ENCODE results near the gene ADORA1.

ADORA1 gene

DNA sequence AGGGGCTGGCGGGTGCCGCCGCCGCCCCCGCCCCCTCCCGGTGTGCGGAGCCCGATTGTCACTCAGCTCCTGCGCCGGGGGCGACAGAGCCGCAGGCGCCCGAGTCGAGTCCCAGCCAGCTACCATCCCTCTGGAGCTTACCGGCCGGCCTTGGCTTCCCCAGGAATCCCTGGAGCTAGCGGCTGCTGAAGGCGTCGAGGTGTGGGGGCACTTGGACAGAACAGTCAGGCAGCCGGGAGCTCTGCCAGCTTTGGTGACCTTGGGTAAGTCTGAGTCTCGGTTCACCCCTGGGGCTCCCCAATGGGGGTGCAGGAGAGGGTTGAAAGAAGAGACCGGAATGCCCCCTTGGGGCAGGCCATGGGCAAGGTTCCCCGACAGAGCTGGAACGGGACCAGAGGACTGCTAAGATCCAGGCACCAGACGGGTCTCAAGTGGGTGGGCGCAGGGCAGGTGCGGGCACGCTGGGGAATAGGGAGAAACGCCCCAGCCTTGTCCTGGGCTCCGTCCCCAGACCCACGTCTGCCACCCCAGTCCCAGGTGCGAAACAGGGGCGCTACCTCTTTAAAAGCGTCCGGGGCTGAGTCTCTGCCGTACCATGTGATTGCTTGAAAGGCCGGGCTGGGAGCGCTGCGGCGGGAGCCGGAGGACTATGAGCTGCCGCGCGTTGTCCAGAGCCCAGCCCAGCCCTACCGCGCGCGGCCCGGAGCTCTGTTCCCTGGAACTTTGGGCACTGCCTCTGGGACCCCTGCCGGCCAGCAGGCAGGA, at the start of gene ADORA1:
Gene ADORA1, plus strand, starts transcription at position 61 of the 765 bp plus-strand sequence. CDS start 1,116 bp downstream, outside the sequence.
- Histone ChIP-seq H3K27ac (ENCODE audit: extremely low read depth, low read depth, low read length) (peak within 1 kb of the TSS; percentile 42; the same call in 1 of the 2 replicates), H3K4me3 (ENCODE audit: low read depth, low read length) (peak within 1 kb of the TSS; percentile 43), H3K4me1 (ENCODE audit: control insufficient read depth, insufficient read depth, low read length) (no peaks in the 10 kb centered on the region), H3K36me3 (ENCODE audit: control insufficient read depth in 2 of 2, insufficient read depth in 1 of 2, low read length in 2 of 2) (no peaks in the 10 kb centered on the region), H3K9me3 (ENCODE audit: control insufficient read depth, insufficient read depth, low read depth, low read length) (no peaks in the 10 kb centered on the region)
- CTCF ChIA-PET: interaction anchor here (0.5 to 9.1 kb wide), 15 partner anchors 10 to 630 kb away, joined by 3 to 70 read pairs (median 7); no protein-coding TSS in a partner anchor
- POLR2A ChIA-PET: interaction anchor here (0.6 to 1.8 kb wide), 8 partner anchors 9 to 177 kb away, joined by 3 to 13 read pairs (median 5); partner anchors contain the start of gene MYBPH
- TF ChIP-seq ZXDB (tag by site-specific recombination; IDR thresholded peaks at IDR 0.05) (0 out of 2 replicates have a peak, but pooled peaks have one; percentile 47), ZFHX2 (tag by site-specific recombination; conservative IDR thresholded peaks at IDR 0.05) (peak; percentile 66), IKZF3 (tag by site-specific recombination; IDR thresholded peaks at IDR 0.05) (peak; percentile 11; the same call in 1 of the 2 replicates), ZNF423 (tag by site-specific recombination; IDR thresholded peaks at IDR 0.05) (no peak), ZNF600 (tag by site-specific recombination; IDR thresholded peaks at IDR 0.05) (peak; percentile 85), ZNF426 (tag by site-specific recombination; IDR thresholded peaks at IDR 0.05) (no peak), BCL11A (tag by site-specific recombination; IDR thresholded peaks at IDR 0.05; ENCODE audit: low read depth) (no peak), KLF16 (tag by site-specific recombination; IDR thresholded peaks at IDR 0.05) (peak; percentile 58; the same call in 1 of the 2 replicates), ZBTB8A (tag by site-specific recombination; IDR thresholded peaks at IDR 0.05) (peak; percentile 57; the same call in 1 of the 2 replicates)
- TF ChIP-seq, protein P1, sequence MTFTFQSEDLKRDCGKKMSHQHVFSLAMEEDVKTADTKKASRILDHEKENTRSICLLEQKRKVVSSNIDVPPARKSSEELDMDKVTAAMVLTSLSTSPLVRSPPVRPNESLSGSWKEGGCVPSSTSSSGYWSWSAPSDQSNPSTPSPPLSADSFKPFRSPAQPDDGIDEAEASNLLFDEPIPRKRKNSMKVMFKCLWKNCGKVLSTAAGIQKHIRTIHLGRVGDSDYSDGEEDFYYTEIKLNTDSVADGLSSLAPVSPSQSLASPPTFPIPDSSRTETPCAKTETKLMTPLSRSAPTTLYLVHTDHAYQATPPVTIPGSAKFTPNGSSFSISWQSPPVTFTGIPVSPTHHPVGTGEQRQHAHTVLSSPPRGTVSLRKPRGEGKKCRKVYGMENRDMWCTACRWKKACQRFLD (tag by site-specific recombination; IDR thresholded peaks at IDR 0.05): no peak
- TF ChIP-seq, protein P2, sequence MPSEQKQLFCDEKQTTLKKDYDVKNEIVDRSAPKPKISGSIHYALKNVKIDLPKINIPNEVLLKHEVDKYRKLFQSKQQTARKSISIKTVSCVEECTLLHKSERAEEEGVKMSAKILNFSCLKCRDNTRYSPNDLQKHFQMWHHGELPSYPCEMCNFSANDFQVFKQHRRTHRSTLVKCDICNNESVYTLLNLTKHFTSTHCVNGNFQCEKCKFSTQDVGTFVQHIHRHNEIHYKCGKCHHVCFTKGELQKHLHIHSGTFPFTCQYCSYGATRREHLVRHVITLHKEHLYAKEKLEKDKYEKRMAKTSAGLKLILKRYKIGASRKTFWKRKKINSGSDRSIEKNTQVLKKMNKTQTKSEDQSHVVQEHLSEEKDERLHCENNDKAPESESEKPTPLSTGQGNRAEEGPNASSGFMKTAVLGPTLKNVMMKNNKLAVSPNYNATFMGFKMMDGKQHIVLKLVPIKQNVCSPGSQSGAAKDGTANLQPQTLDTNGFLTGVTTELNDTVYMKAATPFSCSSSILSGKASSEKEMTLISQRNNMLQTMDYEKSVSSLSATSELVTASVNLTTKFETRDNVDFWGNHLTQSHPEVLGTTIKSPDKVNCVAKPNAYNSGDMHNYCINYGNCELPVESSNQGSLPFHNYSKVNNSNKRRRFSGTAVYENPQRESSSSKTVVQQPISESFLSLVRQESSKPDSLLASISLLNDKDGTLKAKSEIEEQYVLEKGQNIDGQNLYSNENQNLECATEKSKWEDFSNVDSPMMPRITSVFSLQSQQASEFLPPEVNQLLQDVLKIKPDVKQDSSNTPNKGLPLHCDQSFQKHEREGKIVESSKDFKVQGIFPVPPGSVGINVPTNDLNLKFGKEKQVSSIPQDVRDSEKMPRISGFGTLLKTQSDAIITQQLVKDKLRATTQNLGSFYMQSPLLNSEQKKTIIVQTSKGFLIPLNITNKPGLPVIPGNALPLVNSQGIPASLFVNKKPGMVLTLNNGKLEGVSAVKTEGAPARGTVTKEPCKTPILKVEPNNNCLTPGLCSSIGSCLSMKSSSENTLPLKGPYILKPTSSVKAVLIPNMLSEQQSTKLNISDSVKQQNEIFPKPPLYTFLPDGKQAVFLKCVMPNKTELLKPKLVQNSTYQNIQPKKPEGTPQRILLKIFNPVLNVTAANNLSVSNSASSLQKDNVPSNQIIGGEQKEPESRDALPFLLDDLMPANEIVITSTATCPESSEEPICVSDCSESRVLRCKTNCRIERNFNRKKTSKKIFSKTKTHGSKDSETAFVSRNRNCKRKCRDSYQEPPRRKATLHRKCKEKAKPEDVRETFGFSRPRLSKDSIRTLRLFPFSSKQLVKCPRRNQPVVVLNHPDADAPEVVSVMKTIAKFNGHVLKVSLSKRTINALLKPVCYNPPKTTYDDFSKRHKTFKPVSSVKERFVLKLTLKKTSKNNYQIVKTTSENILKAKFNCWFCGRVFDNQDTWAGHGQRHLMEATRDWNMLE (tag by site-specific recombination; conservative IDR thresholded peaks at IDR 0.05; ENCODE audit: low read depth): no peak
- TF ChIP-seq, protein P3, sequence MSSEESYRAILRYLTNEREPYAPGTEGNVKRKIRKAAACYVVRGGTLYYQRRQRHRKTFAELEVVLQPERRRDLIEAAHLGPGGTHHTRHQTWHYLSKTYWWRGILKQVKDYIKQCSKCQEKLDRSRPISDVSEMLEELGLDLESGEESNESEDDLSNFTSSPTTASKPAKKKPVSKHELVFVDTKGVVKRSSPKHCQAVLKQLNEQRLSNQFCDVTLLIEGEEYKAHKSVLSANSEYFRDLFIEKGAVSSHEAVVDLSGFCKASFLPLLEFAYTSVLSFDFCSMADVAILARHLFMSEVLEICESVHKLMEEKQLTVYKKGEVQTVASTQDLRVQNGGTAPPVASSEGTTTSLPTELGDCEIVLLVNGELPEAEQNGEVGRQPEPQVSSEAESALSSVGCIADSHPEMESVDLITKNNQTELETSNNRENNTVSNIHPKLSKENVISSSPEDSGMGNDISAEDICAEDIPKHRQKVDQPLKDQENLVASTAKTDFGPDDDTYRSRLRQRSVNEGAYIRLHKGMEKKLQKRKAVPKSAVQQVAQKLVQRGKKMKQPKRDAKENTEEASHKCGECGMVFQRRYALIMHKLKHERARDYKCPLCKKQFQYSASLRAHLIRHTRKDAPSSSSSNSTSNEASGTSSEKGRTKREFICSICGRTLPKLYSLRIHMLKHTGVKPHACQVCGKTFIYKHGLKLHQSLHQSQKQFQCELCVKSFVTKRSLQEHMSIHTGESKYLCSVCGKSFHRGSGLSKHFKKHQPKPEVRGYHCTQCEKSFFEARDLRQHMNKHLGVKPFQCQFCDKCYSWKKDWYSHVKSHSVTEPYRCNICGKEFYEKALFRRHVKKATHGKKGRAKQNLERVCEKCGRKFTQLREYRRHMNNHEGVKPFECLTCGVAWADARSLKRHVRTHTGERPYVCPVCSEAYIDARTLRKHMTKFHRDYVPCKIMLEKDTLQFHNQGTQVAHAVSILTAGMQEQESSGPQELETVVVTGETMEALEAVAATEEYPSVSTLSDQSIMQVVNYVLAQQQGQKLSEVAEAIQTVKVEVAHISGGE (tag by site-specific recombination; conservative IDR thresholded peaks at IDR 0.05; ENCODE audit: low read depth): 0 out of 2 replicates have a peak, but pooled peaks have one; percentile 19
- TF ChIP-seq, protein P4, sequence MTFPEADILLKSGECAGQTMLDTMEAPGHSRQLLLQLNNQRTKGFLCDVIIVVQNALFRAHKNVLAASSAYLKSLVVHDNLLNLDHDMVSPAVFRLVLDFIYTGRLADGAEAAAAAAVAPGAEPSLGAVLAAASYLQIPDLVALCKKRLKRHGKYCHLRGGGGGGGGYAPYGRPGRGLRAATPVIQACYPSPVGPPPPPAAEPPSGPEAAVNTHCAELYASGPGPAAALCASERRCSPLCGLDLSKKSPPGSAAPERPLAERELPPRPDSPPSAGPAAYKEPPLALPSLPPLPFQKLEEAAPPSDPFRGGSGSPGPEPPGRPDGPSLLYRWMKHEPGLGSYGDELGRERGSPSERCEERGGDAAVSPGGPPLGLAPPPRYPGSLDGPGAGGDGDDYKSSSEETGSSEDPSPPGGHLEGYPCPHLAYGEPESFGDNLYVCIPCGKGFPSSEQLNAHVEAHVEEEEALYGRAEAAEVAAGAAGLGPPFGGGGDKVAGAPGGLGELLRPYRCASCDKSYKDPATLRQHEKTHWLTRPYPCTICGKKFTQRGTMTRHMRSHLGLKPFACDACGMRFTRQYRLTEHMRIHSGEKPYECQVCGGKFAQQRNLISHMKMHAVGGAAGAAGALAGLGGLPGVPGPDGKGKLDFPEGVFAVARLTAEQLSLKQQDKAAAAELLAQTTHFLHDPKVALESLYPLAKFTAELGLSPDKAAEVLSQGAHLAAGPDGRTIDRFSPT (tag by site-specific recombination; IDR thresholded peaks at IDR 0.05): peak; percentile 77
- TF ChIP-seq, protein P5, sequence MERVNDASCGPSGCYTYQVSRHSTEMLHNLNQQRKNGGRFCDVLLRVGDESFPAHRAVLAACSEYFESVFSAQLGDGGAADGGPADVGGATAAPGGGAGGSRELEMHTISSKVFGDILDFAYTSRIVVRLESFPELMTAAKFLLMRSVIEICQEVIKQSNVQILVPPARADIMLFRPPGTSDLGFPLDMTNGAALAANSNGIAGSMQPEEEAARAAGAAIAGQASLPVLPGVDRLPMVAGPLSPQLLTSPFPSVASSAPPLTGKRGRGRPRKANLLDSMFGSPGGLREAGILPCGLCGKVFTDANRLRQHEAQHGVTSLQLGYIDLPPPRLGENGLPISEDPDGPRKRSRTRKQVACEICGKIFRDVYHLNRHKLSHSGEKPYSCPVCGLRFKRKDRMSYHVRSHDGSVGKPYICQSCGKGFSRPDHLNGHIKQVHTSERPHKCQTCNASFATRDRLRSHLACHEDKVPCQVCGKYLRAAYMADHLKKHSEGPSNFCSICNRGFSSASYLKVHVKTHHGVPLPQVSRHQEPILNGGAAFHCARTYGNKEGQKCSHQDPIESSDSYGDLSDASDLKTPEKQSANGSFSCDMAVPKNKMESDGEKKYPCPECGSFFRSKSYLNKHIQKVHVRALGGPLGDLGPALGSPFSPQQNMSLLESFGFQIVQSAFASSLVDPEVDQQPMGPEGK (tag by site-specific recombination; IDR thresholded peaks at IDR 0.05): peak; percentile 66
- TF ChIP-seq, protein P6, sequence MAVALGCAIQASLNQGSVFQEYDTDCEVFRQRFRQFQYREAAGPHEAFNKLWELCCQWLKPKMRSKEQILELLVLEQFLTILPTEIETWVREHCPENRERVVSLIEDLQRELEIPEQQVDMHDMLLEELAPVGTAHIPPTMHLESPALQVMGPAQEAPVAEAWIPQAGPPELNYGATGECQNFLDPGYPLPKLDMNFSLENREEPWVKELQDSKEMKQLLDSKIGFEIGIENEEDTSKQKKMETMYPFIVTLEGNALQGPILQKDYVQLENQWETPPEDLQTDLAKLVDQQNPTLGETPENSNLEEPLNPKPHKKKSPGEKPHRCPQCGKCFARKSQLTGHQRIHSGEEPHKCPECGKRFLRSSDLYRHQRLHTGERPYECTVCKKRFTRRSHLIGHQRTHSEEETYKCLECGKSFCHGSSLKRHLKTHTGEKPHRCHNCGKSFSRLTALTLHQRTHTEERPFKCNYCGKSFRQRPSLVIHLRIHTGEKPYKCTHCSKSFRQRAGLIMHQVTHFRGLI (tag by site-specific recombination; IDR thresholded peaks at IDR 0.05): peak; percentile 96
- TF ChIP-seq, protein P7, sequence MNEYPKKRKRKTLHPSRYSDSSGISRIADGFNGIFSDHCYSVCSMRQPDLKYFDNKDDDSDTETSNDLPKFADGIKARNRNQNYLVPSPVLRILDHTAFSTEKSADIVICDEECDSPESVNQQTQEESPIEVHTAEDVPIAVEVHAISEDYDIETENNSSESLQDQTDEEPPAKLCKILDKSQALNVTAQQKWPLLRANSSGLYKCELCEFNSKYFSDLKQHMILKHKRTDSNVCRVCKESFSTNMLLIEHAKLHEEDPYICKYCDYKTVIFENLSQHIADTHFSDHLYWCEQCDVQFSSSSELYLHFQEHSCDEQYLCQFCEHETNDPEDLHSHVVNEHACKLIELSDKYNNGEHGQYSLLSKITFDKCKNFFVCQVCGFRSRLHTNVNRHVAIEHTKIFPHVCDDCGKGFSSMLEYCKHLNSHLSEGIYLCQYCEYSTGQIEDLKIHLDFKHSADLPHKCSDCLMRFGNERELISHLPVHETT (tag by site-specific recombination; IDR thresholded peaks at IDR 0.05): 0 out of 2 replicates have a peak, but pooled peaks have one; percentile 14

All from HEK293 (cell line).